NOMO-1 (cell line): ENCODE results near the gene TLR8.

Source experiments
- DNase-seq, 2 experiments: peaks; one replicate each; lab custom pipeline; 2025; ENCODE audit not compliant: unreplicated experiment in 2 of 2; lab: John Stamatoyannopoulos, UW

TLR8 gene

DNA sequence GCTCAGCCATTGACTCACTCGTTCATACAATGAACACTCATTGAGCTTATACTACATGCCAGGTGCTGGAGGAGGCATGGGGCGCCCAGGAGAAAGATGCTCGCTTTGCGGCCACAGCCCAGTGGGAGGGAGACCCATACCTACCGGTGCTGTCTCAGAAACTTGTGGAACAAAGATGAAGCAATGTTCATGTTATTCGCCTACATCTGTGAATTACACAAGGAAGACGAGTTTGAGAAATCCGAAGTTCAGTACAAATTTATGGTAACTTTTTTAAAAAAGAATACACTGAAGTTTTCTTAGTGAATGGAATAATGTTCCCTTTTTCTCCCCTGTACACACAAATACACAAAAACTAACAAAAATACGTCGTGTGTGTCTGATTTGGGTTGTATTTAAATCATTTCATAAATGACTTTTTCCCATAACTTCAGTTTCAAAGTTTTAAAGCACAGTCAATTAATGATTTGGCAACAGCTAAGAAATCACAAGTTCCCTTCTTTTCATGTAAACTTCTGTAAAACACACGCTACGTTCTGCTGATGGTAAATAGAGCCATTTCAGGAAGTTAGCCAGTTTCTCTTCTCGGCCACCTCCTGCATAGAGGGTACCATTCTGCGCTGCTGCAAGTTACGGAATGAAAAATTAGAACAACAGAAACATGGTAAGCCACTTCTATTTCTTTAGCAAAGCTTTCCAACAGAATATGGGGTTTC is at the start of gene TLR8:
Gene TLR8, plus strand, starts transcription at position 575 of the 716 bp plus-strand sequence. Its CDS starts 87 bp downstream, at position 662.
- DNase-seq: peak; percentile 76 to 93

DNA sequence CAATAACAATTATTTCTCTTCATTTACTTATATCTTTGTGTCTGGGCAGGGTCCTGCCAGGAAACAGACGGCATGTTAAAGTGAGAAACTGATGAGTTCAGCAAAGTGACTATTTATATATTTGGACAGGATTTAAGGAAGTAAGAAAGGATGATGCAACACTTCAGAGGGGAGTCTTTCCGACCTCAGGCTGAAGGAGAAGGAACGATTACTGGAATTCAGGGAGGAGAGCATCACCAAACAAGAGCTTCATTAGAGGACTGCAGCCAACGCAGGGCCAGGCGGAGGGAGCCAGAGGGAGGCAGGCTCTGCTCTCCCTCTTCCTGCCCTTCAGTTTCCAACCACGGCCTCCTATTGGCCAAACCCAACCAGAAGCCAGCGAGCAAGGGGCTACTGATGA is 41.1 kb upstream of the TLR8 start:
- DNase-seq: peak in 1 of 2 experiments; percentile 47

DNA sequence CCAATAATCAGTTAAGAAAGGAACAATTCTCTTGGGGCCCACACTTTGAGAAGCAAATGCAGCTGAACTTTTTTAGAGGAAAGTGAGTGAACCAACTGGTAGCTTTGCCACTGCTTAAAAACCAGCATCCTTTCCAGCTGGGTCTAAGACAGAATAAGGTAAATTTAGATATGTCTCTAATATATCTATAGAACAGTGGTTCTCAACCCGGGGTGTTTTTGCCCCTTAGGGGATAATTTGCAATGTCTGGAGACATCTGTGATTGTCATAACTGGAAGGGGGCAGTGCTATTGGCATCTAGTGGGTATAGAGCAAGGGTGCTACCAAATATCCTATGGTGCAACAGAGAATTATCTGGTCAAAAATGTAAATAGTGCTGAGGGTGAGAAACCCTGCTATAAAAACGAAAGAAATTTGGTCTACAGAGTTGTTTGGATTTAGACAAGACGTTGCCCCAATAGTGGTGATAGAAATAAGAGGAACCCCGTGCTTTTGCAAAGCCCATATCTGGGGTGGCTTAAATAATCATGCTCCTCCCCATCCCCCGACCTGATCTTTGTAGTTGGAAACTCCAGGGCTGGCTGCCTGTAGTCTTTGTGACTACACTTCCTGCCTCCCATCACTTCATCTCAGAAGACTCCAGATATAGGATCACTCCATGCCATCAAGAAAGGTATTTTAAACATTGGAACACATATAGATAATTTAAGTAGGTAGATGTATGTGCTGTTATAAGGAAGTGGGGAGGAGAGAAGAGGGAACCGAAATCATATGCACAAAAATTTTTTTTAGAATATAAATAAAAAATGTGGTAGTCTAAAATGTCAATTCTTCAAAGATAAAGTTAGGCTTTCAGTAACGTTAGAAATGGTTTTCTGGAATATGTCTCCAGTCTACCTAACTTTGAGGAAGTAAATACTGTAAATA is 39.7 kb upstream of the TLR8 start, which contains the start of gene TLR7:
Gene TLR7, plus strand, starts transcription at position 622 of the 927 bp plus-strand sequence. CDS start 507 bp downstream, outside the sequence.
- DNase-seq: peak; percentile 31 to 72

DNA sequence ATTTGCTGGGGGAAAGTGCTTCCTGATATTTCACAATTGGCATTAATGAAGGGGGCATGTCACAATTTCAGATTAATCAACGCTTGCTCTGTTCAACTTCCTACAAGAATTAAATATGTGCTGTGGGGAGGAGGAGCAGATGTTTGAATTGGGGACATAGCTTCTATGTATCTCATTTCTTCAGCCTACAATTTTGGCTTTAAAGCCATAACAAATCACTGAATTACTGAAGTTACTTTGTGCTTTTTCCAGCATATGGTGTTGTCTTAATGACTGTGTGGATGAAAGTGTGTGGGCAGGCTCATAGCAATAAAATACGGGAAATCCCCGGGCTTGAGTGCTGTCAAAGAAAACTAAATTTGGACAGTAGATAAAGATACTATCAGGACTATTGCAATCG is 38.7 kb upstream of the TLR8 start:
- DNase-seq: peak; percentile 27 to 58

DNA sequence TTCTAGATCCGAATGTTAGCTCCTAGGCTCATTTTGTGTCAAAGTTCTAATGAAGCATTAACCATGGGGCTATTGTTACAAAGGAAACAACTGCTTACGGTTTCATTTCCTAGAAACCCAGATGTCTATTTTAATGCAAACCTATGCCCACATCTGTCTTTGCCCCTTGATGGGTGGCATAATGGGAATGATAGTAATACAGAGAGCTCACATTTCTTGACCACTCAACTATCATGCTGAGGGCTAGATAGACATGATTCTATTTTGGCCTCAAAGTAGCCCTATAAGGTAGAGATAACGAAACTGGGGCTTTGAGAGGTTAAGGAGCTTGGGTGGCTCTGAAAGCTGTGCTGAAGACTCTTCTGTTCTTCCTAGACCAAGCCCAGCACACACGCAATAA is 37.7 kb upstream of the TLR8 start:
- DNase-seq: no peak

DNA sequence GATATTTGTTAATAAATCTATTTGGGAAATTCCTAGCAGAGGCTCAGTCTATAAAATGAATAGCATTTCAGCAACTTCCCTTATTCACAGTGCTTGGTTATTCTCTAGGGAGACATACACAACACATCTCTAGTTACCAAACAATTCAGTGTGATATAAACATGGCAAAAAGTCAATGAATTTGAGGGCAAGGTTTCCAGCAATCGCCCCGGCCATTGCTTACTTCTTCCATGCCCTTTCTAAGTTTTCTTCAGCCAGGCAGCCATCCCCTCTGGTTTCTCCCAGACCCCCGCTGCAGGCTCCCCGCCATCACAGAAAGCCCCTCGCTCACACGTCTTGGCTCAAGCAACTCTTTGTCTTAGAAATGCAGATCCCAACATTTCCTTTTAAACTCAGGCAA is 35.2 kb upstream of the TLR8 start:
- DNase-seq: no peak

DNA sequence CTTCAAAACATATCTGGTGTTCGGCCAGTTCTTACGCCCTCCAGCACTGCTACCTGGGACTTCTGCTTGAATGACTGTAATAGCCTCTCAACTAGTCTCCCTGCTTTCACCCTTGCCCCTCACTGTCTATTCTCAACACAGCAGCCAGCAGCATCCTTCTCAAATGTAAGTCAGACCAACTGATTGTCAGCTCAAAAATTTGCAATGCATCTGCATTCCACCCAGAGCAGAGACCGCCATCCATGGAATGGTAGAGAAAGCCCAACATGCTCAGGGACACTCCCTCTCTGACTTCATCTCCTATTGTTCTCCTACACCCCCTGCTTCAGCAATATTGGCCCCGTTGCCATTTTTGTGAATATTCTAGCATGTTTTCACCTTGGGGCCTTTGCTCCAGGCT is 33.7 kb upstream of the TLR8 start:
- no peak for DNase-seq

DNA sequence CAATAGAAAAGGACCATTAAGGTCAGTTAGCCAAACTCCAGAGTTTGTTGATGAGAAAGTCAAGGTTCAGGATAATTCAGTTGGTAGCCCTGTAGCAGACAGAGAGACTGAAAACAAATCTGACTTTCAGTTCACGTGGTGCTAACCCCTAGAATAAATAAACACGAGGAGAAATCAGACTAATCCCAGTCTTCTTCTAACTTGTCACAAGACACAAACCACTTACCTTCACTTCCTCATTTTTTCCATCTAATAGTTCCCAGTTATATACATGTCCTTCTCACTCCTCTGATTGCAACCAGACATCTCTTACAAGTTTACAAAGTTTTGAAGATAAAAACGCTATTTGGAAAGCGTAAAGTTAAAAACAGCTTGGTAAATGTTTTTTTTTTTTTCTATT is 31.8 kb upstream of the TLR8 start:
- DNase-seq: peak; percentile 38 to 79

DNA sequence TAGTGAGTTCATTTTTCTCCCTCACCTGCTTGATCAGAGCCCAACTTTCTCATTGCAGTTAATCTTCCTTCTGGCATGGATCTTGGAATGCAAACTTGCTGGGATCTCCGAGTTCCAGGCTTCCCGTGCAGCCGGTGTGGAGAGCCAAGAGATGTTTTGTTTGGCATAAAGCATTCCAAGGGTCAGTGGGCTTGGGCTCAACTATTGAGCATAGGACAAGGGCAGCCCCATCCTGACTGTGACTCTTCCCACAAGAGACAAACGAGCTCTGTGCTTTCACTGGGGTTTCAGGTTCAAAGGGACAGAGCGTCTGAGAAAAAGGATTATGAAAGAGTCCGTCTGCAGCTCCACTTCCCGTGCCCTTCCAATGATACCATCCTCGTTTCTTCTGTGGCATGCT is 29.0 kb upstream of the TLR8 start:
- DNase-seq: no peak

DNA sequence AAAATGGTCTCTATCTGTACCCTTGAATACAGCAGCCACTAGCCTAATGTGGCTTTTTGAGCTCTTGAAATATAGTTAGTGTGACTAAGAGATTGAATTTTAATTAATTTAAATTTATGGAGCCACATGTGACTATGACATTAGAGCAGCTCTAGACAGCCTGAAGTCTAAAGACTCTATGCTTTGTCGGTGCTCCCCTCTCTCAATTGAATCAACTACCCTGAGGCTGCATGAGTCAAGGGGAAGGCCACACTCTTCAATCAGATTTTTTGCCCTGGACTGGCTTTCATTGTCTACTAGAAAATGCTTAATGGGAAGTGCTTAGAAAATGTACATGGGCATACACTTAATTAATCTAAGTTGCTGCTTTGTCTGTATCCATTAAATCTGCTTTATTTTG is 27.9 kb upstream of the TLR8 start:
- no peak for DNase-seq

DNA sequence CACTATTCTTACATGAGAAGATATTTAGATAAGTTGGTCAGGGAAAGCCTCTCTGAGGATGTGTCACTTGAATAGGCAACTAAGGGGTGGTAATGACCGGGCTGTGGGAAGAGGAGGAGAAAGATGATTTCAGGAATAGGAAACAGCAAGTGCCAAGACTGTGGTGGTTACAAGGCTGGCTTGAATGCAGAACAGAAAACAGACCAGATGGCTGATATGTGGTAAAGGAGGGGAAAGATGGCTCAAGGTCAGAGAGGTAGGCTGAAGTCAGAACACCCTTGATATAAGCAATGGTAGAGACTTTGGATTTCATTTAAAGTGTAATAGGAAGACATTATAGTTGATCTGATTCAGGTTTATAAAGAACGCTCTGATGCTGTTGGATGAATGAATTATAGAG is 24.5 kb upstream of the TLR8 start:
- no peak for DNase-seq

DNA sequence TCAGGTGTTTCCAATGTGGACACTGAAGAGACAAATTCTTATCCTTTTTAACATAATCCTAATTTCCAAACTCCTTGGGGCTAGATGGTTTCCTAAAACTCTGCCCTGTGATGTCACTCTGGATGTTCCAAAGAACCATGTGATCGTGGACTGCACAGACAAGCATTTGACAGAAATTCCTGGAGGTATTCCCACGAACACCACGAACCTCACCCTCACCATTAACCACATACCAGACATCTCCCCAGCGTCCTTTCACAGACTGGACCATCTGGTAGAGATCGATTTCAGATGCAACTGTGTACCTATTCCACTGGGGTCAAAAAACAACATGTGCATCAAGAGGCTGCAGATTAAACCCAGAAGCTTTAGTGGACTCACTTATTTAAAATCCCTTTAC is 20.9 kb upstream of the TLR8 start:
- no peak for DNase-seq

DNA sequence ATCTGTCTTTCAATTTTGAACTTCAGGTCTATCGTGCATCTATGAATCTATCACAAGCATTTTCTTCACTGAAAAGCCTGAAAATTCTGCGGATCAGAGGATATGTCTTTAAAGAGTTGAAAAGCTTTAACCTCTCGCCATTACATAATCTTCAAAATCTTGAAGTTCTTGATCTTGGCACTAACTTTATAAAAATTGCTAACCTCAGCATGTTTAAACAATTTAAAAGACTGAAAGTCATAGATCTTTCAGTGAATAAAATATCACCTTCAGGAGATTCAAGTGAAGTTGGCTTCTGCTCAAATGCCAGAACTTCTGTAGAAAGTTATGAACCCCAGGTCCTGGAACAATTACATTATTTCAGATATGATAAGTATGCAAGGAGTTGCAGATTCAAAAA is 19.9 kb upstream of the TLR8 start:
- no peak for DNase-seq

DNA sequence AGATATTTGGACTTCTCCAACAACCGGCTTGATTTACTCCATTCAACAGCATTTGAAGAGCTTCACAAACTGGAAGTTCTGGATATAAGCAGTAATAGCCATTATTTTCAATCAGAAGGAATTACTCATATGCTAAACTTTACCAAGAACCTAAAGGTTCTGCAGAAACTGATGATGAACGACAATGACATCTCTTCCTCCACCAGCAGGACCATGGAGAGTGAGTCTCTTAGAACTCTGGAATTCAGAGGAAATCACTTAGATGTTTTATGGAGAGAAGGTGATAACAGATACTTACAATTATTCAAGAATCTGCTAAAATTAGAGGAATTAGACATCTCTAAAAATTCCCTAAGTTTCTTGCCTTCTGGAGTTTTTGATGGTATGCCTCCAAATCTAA is 19.3 kb upstream of the TLR8 start:
- no peak for DNase-seq

DNA sequence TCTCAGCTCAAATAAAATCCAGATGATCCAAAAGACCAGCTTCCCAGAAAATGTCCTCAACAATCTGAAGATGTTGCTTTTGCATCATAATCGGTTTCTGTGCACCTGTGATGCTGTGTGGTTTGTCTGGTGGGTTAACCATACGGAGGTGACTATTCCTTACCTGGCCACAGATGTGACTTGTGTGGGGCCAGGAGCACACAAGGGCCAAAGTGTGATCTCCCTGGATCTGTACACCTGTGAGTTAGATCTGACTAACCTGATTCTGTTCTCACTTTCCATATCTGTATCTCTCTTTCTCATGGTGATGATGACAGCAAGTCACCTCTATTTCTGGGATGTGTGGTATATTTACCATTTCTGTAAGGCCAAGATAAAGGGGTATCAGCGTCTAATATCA is 18.7 kb upstream of the TLR8 start:
- DNase-seq: no peak

DNA sequence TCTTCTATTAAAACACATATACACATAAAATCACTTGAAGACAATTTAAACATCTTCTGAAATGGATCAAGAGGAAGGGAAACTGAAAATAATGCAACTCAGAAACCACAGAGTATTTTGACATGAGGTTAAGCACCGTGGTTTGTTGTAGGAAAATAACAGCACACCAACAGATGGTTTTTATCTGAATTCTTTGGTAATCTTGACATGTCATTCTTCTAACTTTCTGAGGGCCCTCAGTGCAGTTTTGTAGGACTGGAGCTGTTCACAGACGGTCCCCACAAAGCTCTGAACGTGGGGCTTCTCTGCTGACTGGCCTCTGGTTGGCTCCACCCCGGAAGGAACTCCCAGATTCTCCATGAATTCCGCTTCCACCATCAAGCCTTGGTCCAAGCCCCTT is 16.0 kb upstream of the TLR8 start:
- peak; percentile 75 to 96 for DNase-seq

DNA sequence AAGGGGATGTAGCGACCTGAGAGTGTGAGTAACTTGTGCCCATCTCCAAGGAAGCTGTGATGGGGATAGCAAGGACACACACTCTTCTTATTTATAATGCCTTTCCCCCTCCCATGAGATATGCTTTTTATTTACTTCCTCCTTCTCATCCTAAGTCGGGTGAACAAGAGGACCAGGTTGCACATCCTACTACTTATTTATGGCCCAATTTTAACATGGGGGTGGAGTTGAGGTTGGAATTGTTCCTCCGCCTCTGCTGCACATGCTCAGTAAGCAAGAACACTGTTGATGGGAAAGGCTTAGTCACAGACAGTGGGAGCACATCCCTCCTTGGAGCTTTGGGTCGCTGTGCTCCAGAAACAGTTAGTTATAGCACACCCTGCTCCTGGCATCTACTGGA is 15.2 kb upstream of the TLR8 start:
- DNase-seq: peak; percentile 80 to 85

DNA sequence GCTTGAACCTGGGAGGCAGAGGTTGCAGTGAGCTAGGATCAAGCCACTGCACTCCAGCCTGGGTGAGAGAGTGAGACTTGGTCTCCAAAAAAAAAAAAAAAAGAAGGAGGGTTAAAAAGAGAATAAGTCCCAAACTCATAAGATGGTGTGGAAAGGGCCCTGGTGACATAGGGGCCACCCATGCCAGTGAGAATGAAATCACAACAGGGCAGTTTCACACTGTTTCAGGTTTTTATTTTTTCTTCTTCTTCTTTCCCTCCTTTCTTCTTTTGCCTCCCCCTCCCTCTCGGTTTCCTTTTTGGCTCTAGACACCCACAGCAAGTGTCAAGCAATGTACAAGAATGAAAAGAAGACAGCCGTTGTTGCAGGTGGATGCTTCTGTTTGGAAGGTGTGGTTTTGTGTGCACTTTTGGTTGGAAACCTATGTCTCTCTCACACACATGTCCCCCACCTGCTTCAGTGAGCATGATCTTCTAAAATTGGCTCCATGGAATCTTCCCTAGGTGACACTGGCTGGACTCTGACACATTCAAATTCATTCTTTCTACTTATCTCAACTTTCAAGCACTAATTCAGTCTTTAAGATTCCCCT is 14.4 kb upstream of the TLR8 start:
- no peak for DNase-seq

DNA sequence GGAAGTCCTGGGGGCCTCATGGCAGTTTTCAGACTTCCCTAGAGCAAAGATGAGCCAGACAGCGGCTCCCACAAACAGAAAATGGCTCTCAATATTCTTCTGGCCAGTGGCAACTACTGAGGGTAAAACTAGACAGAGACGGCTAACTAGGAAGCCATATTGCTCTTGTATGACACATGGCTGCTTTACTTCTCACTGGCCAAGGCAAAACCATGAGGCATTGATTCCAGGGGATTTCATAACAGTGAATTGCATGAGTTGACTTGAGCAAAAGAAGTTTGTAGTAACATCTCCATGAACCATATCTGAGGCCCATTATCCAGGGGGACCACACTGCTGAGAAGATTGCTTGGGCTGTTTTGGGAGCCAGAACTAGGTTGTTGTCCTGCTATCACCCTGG is 13.7 kb upstream of the TLR8 start:
- DNase-seq: peak; percentile 20 to 32

DNA sequence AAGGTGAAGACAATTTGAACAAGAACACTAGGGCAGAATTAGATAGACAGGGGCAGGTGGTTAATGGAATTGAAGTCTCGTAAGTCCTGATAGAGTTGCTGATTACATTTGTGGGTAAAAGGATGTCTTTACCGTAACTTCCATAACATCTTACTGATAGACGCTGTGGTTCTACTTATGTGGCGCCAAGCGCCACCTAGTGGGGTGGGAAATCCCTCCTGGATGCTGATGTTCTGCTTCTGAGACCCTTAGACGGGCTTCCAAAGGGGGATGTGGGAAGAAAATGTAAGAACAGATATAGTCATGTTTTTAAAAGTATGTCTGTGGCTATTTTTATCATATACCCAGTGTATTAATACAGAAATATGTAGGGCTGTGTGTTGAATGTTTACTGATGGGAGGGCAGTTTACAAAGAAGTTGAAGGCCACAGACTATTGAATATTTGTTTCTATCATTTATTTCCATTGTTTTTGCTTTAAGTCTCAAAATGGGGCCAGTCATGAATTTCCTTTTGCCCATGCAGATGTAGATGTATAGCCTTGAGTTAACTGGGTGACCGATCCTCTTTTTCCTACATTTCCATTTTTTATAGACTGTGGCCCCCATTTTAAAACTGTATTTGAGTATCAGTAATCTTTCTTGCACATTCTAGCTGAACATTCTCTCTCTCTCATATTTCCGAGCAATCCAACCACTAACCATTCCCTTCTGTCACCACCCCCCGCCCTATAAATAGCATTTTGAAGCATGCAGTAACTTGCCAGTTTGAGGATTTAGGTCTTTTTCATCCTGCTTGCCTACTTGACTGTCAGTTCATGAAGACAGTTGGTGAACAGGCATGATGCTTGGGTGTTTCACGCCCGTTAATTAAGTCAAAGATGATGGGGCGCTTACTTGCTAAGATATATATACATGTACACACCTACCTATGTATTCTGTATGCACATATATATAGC is 12.1 kb upstream of the TLR8 start:
- peak; percentile 30 to 68 for DNase-seq
